T-helper 2 cell treated with Interferon-gamma antibody and Interleukin-4, amounts not matched to agents 5 μg/mL and 100 μg/mL, for 36 hours (primary cell): ENCODE results near the gene TLR6.

Source experiments
- DNase-seq: peaks from one replicate; pipeline ENCODE4 v3.0.0; 2021; ENCODE audit warnings: low spot score
- H3K27ac Mint-ChIP-seq: one replicate; pipeline ENCODE4 v1.8.0; 2021; ENCODE audit warnings: mild to moderate bottlenecking, mixed read lengths
- H3K27me3 Mint-ChIP-seq: one replicate; pipeline ENCODE4 v1.8.0; 2021; ENCODE audit warnings: low read depth, mixed read lengths
- H3K36me3 Mint-ChIP-seq: one replicate; pipeline ENCODE4 v1.8.0; 2021; ENCODE audit warnings: low read depth, mixed read lengths
- H3K4me1 Mint-ChIP-seq: one replicate; pipeline ENCODE4 v1.8.0; 2021; ENCODE audit warnings: low read depth, mixed read lengths
- H3K4me3 Mint-ChIP-seq: one replicate; pipeline ENCODE4 v1.8.0; 2022; ENCODE audit warnings: mild to moderate bottlenecking, moderate library complexity, mixed read lengths
- H3K9me3 Mint-ChIP-seq: one replicate; pipeline ENCODE4 v1.8.0; 2021; ENCODE audit warnings: mixed read lengths

The TLR6 gene

GRCh38 chr4:38856524-38857337, at the start of gene TLR6:
Gene TLR6, minus strand, starts transcription at chr4:38856817. Its CDS starts 27,344 bp downstream, at chr4:38829473.
- Mint-ChIP-seq H3K27ac (peak within 1 kb of the TSS; percentile 87), H3K4me3 (peak within 1 kb of the TSS; percentile 84), H3K27me3 (no peaks in the 10 kb centered on the region), H3K4me1 (peaks cover 28% of the 10 kb centered on the region), H3K36me3 (no peaks in the 10 kb centered on the region), H3K9me3 (no peaks in the 10 kb centered on the region)
- DNase-seq: peak; percentile 32

- peaks cover 2% of the 10 kb centered on the region for H3K27me3 Mint-ChIP-seq
- no peak overlapping the region for H3K27ac Mint-ChIP-seq
- peaks cover 10% of the 10 kb centered on the region for H3K4me1 Mint-ChIP-seq
- DNase-seq: no peak
- no peak overlapping the region for H3K4me3 Mint-ChIP-seq
- no peaks in the 10 kb centered on the region for H3K36me3 Mint-ChIP-seq
- H3K9me3 Mint-ChIP-seq: no peaks in the 10 kb centered on the region
Observed at GRCh38 chr4:38905652-38906385, 49.2 kb upstream of the TLR6 start.

- no peaks in the 10 kb centered on the region for H3K9me3 Mint-ChIP-seq
- peaks cover 7% of the 10 kb centered on the region for H3K27me3 Mint-ChIP-seq
- DNase-seq: no peak
- no peak overlapping the region for H3K27ac Mint-ChIP-seq
- no peak overlapping the region for H3K4me3 Mint-ChIP-seq
- peaks cover 10% of the 10 kb centered on the region for H3K4me1 Mint-ChIP-seq
- H3K36me3 Mint-ChIP-seq: no peaks in the 10 kb centered on the region
Observed at GRCh38 chr4:38904682-38905081, 48.1 kb upstream of the TLR6 start.

- no peak for DNase-seq
- peaks cover 7% of the 10 kb centered on the region for H3K27me3 Mint-ChIP-seq
- H3K36me3 Mint-ChIP-seq: no peaks in the 10 kb centered on the region
- H3K9me3 Mint-ChIP-seq: no peaks in the 10 kb centered on the region
- H3K4me1 Mint-ChIP-seq: peaks cover 10% of the 10 kb centered on the region
- H3K27ac Mint-ChIP-seq: no peak overlapping the region
- no peak overlapping the region for H3K4me3 Mint-ChIP-seq
Observed at GRCh38 chr4:38904090-38904666, 47.6 kb upstream of the TLR6 start.

GRCh38 chr4:38902695-38903094, 46.1 kb upstream of the TLR6 start:
- Mint-ChIP-seq H3K9me3 (no peaks in the 10 kb centered on the region), H3K27me3 (peaks cover 7% of the 10 kb centered on the region), H3K4me3 (no peak overlapping the region), H3K4me1 (peaks cover 10% of the 10 kb centered on the region), H3K36me3 (no peaks in the 10 kb centered on the region), H3K27ac (no peak overlapping the region)
- no peak for DNase-seq

GRCh38 chr4:38902221-38902620, 45.6 kb upstream of the TLR6 start:
- Mint-ChIP-seq H3K4me3 (no peak overlapping the region), H3K27ac (no peak overlapping the region), H3K4me1 (peaks cover 10% of the 10 kb centered on the region), H3K27me3 (peaks cover 7% of the 10 kb centered on the region), H3K9me3 (no peaks in the 10 kb centered on the region), H3K36me3 (no peaks in the 10 kb centered on the region)
- no peak for DNase-seq

GRCh38 chr4:38898245-38898644, 41.6 kb upstream of the TLR6 start:
- Mint-ChIP-seq H3K27me3 (peaks cover 7% of the 10 kb centered on the region), H3K27ac (no peak overlapping the region), H3K36me3 (no peaks in the 10 kb centered on the region), H3K4me1 (peaks cover 2% of the 10 kb centered on the region), H3K4me3 (no peak overlapping the region), H3K9me3 (no peaks in the 10 kb centered on the region)
- no peak for DNase-seq

GRCh38 chr4:38896940-38897339, 40.3 kb upstream of the TLR6 start:
- no peak for DNase-seq
- peaks cover 5% of the 10 kb centered on the region for H3K27me3 Mint-ChIP-seq
- H3K4me3 Mint-ChIP-seq: no peak overlapping the region
- H3K4me1 Mint-ChIP-seq: no peaks in the 10 kb centered on the region
- no peaks in the 10 kb centered on the region for H3K36me3 Mint-ChIP-seq
- no peaks in the 10 kb centered on the region for H3K9me3 Mint-ChIP-seq
- H3K27ac Mint-ChIP-seq: no peak overlapping the region

- Mint-ChIP-seq H3K36me3 (peaks cover 2% of the 10 kb centered on the region), H3K27me3 (no peaks in the 10 kb centered on the region), H3K4me1 (peaks cover 4% of the 10 kb centered on the region), H3K4me3 (no peak overlapping the region), H3K27ac (no peak overlapping the region), H3K9me3 (no peaks in the 10 kb centered on the region)
- DNase-seq: peak; percentile 10
Observed at GRCh38 chr4:38894322-38894982, 37.8 kb upstream of the TLR6 start.

GRCh38 chr4:38891051-38891983, 34.7 kb upstream of the TLR6 start:
- Mint-ChIP-seq H3K36me3 (peaks cover 2% of the 10 kb centered on the region), H3K9me3 (no peaks in the 10 kb centered on the region), H3K27me3 (no peaks in the 10 kb centered on the region), H3K27ac (no peak overlapping the region), H3K4me3 (no peak overlapping the region), H3K4me1 (peaks cover 10% of the 10 kb centered on the region)
- DNase-seq: no peak

- peaks cover 14% of the 10 kb centered on the region for H3K4me1 Mint-ChIP-seq
- peak overlapping the region; percentile 38 for H3K4me3 Mint-ChIP-seq
- H3K9me3 Mint-ChIP-seq: no peaks in the 10 kb centered on the region
- peaks cover 2% of the 10 kb centered on the region for H3K36me3 Mint-ChIP-seq
- H3K27ac Mint-ChIP-seq: peak overlapping the region; percentile 79
- no peaks in the 10 kb centered on the region for H3K27me3 Mint-ChIP-seq
- no peak for DNase-seq
Observed at GRCh38 chr4:38889143-38889542, 32.5 kb upstream of the TLR6 start.

- Mint-ChIP-seq H3K9me3 (no peaks in the 10 kb centered on the region), H3K4me3 (no peak overlapping the region), H3K27ac (no peak overlapping the region), H3K36me3 (no peaks in the 10 kb centered on the region), H3K4me1 (peaks cover 8% of the 10 kb centered on the region), H3K27me3 (no peaks in the 10 kb centered on the region)
- no peak for DNase-seq
Observed at GRCh38 chr4:38884254-38884653, 27.6 kb upstream of the TLR6 start.

- no peaks in the 10 kb centered on the region for H3K4me1 Mint-ChIP-seq
- H3K27ac Mint-ChIP-seq: no peak overlapping the region
- no peaks in the 10 kb centered on the region for H3K36me3 Mint-ChIP-seq
- no peaks in the 10 kb centered on the region for H3K9me3 Mint-ChIP-seq
- H3K4me3 Mint-ChIP-seq: no peak overlapping the region
- no peak for DNase-seq
- peaks cover 20% of the 10 kb centered on the region for H3K27me3 Mint-ChIP-seq
Observed at GRCh38 chr4:38876636-38877035, 20.0 kb upstream of the TLR6 start.
